GM12864 (cell line): ENCODE results near the gene DSTYK.

Source experiments
- DNase-seq: peaks from one replicate; pipeline ENCODE4 v3.0.0-alpha.2; 2011; ENCODE audit warnings: low read depth
- H3K4me3 ChIP-seq: 2 replicates; pipeline ENCODE4 v1.5.1; 2011; ENCODE audit warnings: mild to moderate bottlenecking, low read depth, low read length, control low read depth
- TF ChIP-seq, protein P1 (sequence below): IDR thresholded peaks from 2 replicates; pipeline ENCODE4 v1.5.1; 2011; ENCODE audit warnings: low read depth, mild to moderate bottlenecking, moderate library complexity, low read length, control low read depth, inconsistent platforms; ENCODE audit errors: missing control alignments

DSTYK gene

DNA sequence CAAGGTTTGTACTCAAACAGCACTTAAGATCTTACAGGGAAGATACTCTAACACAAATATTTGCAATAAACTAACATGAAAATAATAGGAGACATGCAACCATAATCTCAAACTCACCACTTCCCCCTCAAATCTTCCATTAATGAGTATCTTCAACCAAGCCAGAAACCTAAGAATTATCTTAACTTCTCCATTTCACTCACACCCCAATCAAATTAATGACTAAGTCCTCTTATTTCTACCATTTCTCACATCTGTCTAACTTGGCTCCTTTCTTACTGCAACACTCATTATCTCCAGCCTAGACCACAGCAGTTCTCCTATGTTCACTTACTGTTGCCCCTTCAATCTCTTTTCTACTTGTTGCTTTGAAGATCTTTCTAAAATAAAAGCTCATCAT, 100.1 kb downstream of the DSTYK start:
- H3K4me3 ChIP-seq = no peak overlapping the region
- no peak for DNase-seq
- TF ChIP-seq, protein P1, sequence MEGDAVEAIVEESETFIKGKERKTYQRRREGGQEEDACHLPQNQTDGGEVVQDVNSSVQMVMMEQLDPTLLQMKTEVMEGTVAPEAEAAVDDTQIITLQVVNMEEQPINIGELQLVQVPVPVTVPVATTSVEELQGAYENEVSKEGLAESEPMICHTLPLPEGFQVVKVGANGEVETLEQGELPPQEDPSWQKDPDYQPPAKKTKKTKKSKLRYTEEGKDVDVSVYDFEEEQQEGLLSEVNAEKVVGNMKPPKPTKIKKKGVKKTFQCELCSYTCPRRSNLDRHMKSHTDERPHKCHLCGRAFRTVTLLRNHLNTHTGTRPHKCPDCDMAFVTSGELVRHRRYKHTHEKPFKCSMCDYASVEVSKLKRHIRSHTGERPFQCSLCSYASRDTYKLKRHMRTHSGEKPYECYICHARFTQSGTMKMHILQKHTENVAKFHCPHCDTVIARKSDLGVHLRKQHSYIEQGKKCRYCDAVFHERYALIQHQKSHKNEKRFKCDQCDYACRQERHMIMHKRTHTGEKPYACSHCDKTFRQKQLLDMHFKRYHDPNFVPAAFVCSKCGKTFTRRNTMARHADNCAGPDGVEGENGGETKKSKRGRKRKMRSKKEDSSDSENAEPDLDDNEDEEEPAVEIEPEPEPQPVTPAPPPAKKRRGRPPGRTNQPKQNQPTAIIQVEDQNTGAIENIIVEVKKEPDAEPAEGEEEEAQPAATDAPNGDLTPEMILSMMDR = no peak

DNA sequence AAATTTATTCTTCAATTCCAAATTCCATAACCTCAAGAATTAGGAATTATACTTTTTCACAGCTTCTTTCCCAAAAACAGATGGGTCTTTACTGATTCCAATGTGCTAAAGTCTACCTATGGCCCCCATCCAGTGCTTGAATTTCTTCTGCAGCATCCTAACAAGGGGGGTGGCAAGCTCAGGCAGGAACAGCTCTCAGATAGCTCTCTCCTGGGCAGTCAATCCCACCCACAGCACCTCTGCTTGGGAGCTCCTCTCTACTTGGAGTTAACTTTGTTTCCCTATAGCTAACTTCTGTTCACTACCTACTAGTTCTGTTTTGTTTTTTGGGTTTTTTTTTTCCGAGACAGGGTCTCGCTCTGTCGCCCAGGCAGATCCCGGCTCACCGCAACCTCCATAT, 101.8 kb downstream of the DSTYK start:
- H3K4me3 ChIP-seq = no peak overlapping the region
- TF ChIP-seq, protein P1 = no peak
- DNase-seq = no peak

DNA sequence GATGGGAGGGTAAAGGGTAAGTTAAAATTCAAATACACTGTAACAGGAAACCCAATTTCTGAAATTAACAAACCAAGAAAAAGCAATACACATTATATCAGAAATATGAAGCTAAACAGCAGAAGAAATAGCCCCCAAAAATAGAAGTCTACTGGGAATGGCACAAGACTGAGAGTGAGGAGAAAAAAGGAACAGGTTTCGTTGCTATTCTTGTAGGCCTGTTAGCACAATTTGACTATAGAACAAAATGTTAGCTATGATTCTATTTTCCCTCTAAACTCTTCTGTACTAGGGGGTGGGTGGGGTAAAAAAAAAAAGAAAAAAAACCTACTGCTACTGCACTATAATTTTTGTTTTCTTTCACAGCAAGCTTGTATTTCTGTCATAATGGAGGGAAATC, 102.2 kb downstream of the DSTYK start:
- no peak for DNase-seq
- no peak overlapping the region for H3K4me3 ChIP-seq
- TF ChIP-seq, protein P1 = no peak

DNA sequence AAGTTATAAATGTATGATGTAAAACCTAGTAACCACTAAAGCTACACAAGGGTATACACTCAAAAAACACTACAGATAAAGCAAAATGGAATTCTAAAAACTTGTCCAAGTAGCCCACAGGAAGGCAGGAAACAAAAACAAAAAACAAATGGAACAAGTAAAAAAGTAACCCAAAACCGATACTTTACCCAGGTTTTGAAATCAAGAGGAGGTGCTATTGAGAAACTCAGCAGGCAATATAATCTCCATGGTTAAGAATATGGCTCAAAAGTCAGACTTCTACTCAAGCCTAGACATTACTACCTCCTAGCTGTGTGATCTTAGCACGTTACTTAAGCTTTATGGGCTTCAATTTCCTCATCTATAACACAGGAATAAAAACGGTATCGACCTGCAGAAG, 103.0 kb downstream of the DSTYK start:
- DNase-seq = no peak
- no peak overlapping the region for H3K4me3 ChIP-seq
- TF ChIP-seq, protein P1 = no peak

DNA sequence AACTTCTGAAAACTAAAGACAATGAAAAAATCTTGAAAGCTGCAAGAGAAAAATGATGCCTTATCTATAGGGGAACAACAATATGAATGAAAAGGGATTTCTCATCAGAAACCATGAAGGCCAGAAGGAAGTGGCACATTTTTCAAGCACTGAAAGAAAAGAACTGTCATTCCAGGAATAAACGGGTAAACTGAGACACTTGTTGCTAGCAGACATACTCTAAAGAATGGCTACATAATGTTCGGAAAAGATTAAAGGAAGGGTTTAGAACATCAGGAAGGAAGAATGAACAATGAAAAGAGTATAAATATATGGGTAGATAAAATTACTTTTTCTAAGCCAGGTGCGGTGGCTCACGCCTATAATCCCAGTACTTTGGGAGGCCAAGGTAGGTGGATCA, 104.2 kb downstream of the DSTYK start:
- H3K4me3 ChIP-seq = no peak overlapping the region
- no peak for DNase-seq
- TF ChIP-seq, protein P1 = no peak

DNA sequence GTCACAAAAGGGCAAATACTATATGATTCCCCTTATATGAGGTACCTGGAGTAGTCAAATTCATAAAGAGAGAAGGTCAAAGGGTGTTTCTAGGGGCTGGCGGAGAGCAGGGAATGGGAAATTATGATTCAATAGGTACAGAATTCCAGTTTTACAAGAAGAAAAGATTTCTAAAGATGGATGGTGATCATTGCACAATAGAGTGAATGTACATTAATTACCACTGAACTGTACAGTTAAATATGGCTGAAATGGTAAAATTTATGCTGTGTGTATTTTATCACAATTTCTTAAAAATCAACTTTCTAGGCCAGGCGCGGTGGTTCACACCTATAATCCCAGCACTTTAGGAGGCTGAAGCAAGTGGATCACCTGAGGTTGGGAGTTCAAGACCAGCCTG, 109.1 kb downstream of the DSTYK start:
- no peak overlapping the region for H3K4me3 ChIP-seq
- TF ChIP-seq, protein P1 = no peak
- DNase-seq = no peak

DNA sequence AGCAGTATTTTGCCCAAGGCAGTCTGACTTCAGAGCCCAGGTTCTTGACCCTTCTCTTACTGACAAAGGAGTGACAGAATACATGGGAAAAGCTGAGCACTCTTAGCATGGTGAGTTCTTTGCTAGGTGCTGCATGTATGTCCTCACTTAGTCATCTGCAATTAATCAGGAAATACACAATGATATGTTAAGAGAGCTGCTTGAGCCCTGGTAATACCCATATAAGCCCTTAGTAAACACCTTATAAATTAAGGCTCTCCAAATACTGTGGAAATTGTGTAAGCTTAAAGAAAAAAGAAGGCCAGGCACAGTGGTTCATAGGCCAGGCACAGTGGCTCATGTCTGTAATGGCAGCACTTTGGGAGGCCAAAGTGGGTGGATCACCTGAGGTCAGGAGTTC, 113.3 kb downstream of the DSTYK start:
- TF ChIP-seq, protein P1 = no peak
- H3K4me3 ChIP-seq = no peak overlapping the region
- no peak for DNase-seq
